Nephron (organoid): ENCODE measurements around the gene GGTLC1.

Experiments used
- H3K27ac Mint-ChIP-seq, 3 experiments: 2 replicates each; pipeline ENCODE4 v1.8.0; 2020; ENCODE audit warnings: mixed read lengths in 3 of 3, mild to moderate bottlenecking in 2 of 3, moderate library complexity in 1 of 3
- H3K27me3 Mint-ChIP-seq: 2 replicates; pipeline ENCODE4 v1.8.0; 2021; ENCODE audit warnings: low read depth, mild to moderate bottlenecking, moderate library complexity, mixed read lengths
- H3K36me3 Mint-ChIP-seq: 2 replicates; pipeline ENCODE4 v1.8.0; 2020; ENCODE audit warnings: low read depth, mixed read lengths
- H3K4me1 Mint-ChIP-seq: 2 replicates; pipeline ENCODE4 v1.8.0; 2020; ENCODE audit warnings: mixed read lengths
- H3K4me3 Mint-ChIP-seq, 3 experiments: 2 replicates each; pipeline ENCODE4 v1.8.0; 2020; ENCODE audit warnings: mild to moderate bottlenecking in 3 of 3, mixed read lengths in 3 of 3, moderate library complexity in 2 of 3
- H3K9me3 Mint-ChIP-seq: 2 replicates; pipeline ENCODE4 v1.8.0; 2020; ENCODE audit warnings: mixed read lengths
- TF ChIP-seq, protein P1 (sequence below), 3 experiments: fragments of 200-600 bp; sonication (generic); IDR thresholded peaks; one replicate each; pipeline ENCODE4 v1.5.0; 2021; ENCODE audit warnings: antibody characterized with exemption in 3 of 3; ENCODE audit not compliant: unreplicated experiment in 3 of 3

The GGTLC1 gene

DNA sequence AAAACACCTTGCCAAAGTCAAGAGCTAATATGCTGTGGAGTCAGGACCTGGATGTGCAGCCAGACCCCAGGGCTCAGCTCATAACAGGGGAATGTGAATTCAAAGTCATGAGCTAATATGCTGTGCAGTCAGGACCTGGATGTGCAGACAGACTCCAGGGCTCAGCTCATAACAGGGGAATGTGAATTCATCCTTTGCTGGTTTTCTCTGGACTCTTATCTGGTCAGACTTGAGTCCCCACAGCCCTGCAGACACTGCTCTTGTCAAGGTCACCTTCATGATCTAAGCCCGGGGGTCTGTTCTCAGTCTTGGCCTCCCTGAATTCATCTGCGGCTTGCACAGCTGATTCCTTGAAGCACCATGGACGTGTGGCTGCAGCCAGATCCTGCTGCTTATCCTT is 19.2 kb upstream of the GGTLC1 start:
- H3K27me3 Mint-ChIP-seq = peaks cover 4% of the 10 kb centered on the region
- H3K36me3 Mint-ChIP-seq = no peaks in the 10 kb centered on the region
- no peak overlapping the region for H3K27ac Mint-ChIP-seq
- no peaks in the 10 kb centered on the region for H3K9me3 Mint-ChIP-seq
- TF ChIP-seq, protein P1, sequence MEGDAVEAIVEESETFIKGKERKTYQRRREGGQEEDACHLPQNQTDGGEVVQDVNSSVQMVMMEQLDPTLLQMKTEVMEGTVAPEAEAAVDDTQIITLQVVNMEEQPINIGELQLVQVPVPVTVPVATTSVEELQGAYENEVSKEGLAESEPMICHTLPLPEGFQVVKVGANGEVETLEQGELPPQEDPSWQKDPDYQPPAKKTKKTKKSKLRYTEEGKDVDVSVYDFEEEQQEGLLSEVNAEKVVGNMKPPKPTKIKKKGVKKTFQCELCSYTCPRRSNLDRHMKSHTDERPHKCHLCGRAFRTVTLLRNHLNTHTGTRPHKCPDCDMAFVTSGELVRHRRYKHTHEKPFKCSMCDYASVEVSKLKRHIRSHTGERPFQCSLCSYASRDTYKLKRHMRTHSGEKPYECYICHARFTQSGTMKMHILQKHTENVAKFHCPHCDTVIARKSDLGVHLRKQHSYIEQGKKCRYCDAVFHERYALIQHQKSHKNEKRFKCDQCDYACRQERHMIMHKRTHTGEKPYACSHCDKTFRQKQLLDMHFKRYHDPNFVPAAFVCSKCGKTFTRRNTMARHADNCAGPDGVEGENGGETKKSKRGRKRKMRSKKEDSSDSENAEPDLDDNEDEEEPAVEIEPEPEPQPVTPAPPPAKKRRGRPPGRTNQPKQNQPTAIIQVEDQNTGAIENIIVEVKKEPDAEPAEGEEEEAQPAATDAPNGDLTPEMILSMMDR (IDR thresholded peaks at IDR 0.05; ENCODE audit: unreplicated experiment in 3 of 3) = no peak
- no peak overlapping the region for H3K4me3 Mint-ChIP-seq
- H3K4me1 Mint-ChIP-seq = no peaks in the 10 kb centered on the region

DNA sequence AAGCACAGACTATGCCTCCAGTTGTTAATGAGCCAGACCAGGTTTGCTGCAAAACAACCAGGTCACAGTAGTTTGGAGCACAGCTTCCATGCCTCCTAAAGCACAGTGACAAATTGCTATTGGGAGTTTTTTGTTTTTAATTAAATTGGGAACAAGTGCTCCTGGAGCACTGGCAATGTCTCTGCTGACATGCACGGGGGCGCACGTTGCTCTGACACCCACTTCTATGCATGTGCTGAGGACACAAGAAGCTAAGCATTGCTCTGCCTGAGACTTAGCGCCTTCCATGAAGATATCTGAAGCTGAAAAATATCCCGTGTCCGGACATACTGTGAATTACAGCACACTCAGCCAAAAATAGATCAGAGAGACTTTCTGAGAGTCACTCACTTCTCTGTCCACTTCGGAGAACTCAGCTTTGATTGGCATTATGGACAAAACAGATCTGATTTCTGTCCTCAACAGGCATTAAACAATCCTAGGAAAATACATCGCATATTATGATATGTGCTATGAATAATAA is 18.6 kb upstream of the GGTLC1 start:
- TF ChIP-seq, protein P1 (IDR thresholded peaks at IDR 0.05; ENCODE audit: unreplicated experiment in 3 of 3) = no peak
- H3K4me3 Mint-ChIP-seq = no peak overlapping the region
- H3K27me3 Mint-ChIP-seq = peaks cover 10% of the 10 kb centered on the region
- no peaks in the 10 kb centered on the region for H3K4me1 Mint-ChIP-seq
- H3K36me3 Mint-ChIP-seq = no peaks in the 10 kb centered on the region
- H3K9me3 Mint-ChIP-seq = no peaks in the 10 kb centered on the region
- no peak overlapping the region for H3K27ac Mint-ChIP-seq

DNA sequence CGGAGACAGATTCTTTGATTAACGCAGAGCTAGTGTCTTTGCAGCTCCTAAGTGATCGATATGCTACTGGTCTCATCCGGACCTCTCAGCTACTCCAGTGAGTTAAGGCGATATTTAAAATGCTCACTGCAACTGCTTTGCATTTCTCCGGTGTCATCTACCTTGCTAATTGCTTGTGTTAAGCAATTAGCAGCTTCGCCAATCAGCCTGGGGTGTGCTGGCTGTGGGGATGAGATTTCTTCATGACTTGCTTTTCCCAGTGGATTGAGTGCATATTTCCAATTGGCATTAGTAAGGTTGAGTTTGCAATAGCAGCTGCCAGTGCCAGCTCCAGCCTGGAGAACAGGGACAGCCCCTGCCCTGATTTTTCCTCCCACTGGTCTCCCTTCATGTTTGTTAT is 18.0 kb upstream of the GGTLC1 start:
- Mint-ChIP-seq H3K27me3 (peaks cover 15% of the 10 kb centered on the region), H3K4me3 (no peak overlapping the region), H3K4me1 (no peaks in the 10 kb centered on the region), H3K27ac (no peak overlapping the region), H3K36me3 (no peaks in the 10 kb centered on the region), H3K9me3 (no peaks in the 10 kb centered on the region)
- TF ChIP-seq, protein P1 (IDR thresholded peaks at IDR 0.05; ENCODE audit: unreplicated experiment in 3 of 3) = no peak

DNA sequence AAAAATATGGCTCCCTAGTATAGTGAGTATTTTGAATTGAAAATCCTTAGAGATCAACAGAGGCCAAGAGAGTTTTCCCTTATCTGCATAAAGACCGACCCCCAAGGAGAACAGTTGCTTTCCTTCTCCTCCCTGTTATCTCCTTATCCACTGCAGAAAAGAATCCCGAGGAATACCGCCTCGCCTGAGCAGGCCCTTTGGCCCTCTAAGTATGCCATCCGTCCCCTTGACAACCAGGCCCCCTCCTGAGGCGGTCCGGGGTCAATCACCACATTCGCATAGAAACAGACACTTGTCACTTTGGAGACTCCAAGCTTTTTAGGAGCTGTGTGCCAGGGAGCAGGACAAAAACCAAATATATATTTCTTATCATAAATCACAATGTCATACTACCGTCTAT is 15.9 kb upstream of the GGTLC1 start:
- peaks cover 18% of the 10 kb centered on the region for H3K27me3 Mint-ChIP-seq
- H3K9me3 Mint-ChIP-seq = no peaks in the 10 kb centered on the region
- no peaks in the 10 kb centered on the region for H3K36me3 Mint-ChIP-seq
- TF ChIP-seq, protein P1 (IDR thresholded peaks at IDR 0.05; ENCODE audit: unreplicated experiment in 3 of 3) = no peak
- no peaks in the 10 kb centered on the region for H3K4me1 Mint-ChIP-seq
- no peak overlapping the region for H3K27ac Mint-ChIP-seq
- no peak overlapping the region for H3K4me3 Mint-ChIP-seq

DNA sequence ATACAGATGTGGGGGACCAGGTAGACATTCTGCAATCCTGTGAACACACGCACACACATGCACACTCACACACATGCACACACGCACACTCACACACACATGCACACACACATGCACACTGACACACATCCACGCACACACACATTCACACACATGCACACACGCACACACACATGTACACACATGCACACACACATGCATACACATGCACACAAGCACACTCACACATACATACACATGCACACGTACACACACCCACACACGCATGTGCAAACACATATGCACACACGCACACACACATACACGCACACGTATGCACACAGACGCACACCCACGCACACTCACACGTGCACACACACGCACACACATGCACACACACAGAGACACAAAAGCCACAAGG is 14.3 kb upstream of the GGTLC1 start:
- no peaks in the 10 kb centered on the region for H3K36me3 Mint-ChIP-seq
- H3K4me3 Mint-ChIP-seq = no peak overlapping the region
- H3K27me3 Mint-ChIP-seq = peaks cover 18% of the 10 kb centered on the region
- no peaks in the 10 kb centered on the region for H3K4me1 Mint-ChIP-seq
- H3K27ac Mint-ChIP-seq = no peak overlapping the region
- no peaks in the 10 kb centered on the region for H3K9me3 Mint-ChIP-seq
- TF ChIP-seq, protein P1 (IDR thresholded peaks at IDR 0.05; ENCODE audit: unreplicated experiment in 3 of 3) = no peak

DNA sequence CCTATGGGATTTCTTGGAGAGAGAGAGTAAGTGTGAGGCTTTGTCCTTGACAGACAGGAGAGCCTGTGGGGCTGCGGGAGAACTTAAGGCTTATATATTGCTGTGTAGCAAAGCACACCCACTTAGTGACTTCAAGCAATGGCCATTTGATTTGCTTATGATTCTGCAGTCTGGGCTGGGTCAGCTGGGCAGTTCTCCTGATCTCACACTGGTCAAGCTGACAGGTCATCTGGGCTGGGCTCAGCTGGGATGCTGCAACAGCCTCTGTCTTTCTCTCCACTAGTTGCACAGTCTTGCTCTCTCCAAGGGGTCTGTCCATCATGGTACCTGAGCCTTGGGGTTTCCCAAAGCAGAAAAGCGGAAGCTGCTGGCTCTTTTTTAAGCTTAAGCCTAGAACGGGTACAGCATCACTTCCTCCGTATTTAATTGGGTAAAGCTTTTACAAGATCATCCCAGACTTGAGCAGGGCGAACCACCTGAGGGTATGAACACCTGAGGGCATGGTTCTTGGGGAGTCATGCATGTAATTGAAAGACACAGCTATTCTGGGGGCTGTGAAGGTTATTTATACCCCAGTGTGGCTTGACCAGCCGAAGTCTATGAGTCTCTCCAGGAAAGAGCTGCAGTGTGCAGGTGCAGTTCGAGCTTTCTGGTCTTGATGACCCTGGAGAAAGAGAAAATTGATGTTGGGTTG is 13.3 kb upstream of the GGTLC1 start:
- no peak overlapping the region for H3K27ac Mint-ChIP-seq
- TF ChIP-seq, protein P1 (IDR thresholded peaks at IDR 0.05; ENCODE audit: unreplicated experiment in 3 of 3) = no peak
- no peaks in the 10 kb centered on the region for H3K9me3 Mint-ChIP-seq
- no peaks in the 10 kb centered on the region for H3K4me1 Mint-ChIP-seq
- H3K27me3 Mint-ChIP-seq = peaks cover 14% of the 10 kb centered on the region
- no peak overlapping the region for H3K4me3 Mint-ChIP-seq
- no peaks in the 10 kb centered on the region for H3K36me3 Mint-ChIP-seq
